Measurements from ENCODE around the gene SHCBP1L.

SHCBP1L gene

DNA sequence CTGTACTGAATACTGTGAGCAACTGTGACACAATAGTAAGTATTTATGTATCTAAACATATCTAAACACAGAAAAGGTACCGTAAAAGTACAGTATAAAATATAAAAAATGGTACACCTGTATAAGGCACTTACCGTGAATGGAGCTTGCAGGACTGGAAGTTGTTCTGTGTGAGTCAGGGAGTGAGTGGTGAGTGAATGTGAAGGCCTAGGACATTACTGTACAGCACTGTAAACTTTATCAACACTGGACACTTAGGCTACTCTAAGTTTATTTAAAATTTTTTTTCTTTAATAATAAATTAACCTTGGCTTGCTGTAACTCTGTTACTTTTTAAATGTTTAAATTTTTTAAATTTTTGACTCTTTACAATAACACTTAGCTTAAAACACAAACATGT is 24.5 kb upstream of the SHCBP1L start:
- in situ Hi-C loops (cut with HindIII; ENCODE audit: low sequenced_read_pairs) = no loop called here
- no peak for TF ChIP-seq CTCF (IDR thresholded peaks at IDR 0.05; ENCODE audit: low read depth, low read length)
- no peak overlapping the region for H3K4me3 ChIP-seq (ENCODE audit: low read depth, low read length)
- DNase-seq (ENCODE audit: low read depth, low spot score) = no peak

GRCh38 chr1:182974506-182975191 is 21.7 kb upstream of the SHCBP1L start:
- no peak for DNase-seq (ENCODE audit: low read depth, low spot score)
- in situ Hi-C loops (cut with HindIII; ENCODE audit: low sequenced_read_pairs) = no loop called here
- no peak for TF ChIP-seq CTCF (IDR thresholded peaks at IDR 0.05; ENCODE audit: low read depth, low read length)
- no peak overlapping the region for H3K4me3 ChIP-seq (ENCODE audit: low read depth, low read length)

GRCh38 chr1:182972829-182973228 is 19.9 kb upstream of the SHCBP1L start:
- in situ Hi-C loops (cut with HindIII; ENCODE audit: low sequenced_read_pairs) = no loop called here
- H3K4me3 ChIP-seq (ENCODE audit: low read depth, low read length) = no peak overlapping the region
- TF ChIP-seq CTCF (IDR thresholded peaks at IDR 0.05; ENCODE audit: low read depth, low read length) = no peak
- DNase-seq (ENCODE audit: low read depth, low spot score) = no peak

- no peak overlapping the region for H3K4me3 ChIP-seq (ENCODE audit: low read depth, low read length)
- in situ Hi-C loops (cut with HindIII; ENCODE audit: low sequenced_read_pairs) = no loop called here
- TF ChIP-seq CTCF (IDR thresholded peaks at IDR 0.05; ENCODE audit: low read depth, low read length) = no peak
- DNase-seq (ENCODE audit: low read depth, low spot score) = no peak
Observed at GRCh38 chr1:182972231-182972630, 19.3 kb upstream of the SHCBP1L start.

DNA sequence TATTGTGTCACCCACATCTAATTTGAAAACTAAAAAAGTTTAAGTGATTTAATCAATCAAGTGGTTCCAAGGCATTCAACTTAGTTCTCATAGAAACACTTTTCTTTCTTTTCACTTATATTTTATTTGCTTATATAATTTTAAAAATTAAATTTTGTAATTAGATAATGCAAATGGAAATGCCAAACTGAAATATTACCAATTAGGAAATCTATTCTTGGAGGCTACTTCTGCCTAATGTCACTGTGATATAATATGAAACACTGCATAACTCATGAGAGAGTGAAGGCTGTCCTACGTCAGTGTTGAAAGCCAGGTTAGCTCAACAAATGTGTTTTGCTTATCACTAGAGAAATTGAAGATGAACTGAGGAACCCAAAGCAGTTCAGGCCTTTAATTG is 18.3 kb upstream of the SHCBP1L start:
- in situ Hi-C loops (cut with HindIII; ENCODE audit: low sequenced_read_pairs) = no loop called here
- no peak for DNase-seq (ENCODE audit: low read depth, low spot score)
- TF ChIP-seq CTCF (IDR thresholded peaks at IDR 0.05; ENCODE audit: low read depth, low read length) = no peak
- no peak overlapping the region for H3K4me3 ChIP-seq (ENCODE audit: low read depth, low read length)

DNA sequence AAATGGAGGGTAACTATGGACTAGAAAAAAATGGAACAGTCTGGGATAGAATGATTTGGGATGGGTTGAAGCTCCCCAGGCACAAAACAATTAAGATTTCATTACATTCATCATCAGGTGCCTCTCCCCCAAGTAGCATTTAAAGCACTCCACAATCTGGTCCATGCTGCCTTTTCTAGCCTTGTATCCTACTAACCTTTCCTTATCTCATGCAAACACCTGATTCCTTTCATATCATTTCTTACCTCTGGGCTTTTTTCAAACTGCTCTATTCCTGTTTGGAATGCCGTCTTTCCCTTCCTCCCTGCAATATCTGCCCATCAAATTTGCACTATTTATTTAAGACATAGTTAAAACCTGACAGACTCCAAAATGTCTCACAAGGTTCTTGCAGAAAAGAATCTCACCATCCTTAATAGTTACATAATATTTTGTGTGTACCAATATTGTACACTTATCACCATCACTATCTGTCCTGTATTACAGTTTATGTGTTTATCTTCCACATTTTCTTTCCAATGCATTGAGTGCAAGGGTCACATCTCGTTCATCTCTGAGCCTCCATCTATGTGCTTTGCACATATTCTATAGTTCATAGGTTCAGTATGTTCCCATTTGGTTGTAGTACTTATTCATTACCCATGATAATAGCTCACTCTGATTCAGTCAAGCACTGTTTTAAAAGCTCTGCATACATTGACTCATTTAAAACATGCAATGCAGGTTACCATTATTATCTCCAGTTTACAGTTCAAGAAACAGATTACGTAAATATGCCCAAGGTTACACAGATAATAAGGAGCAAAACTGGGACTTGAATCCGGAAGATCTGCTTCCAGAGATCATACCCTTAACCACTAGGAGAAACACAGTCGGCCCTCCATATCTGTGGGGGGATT is 16.1 kb upstream of the SHCBP1L start:
- in situ Hi-C loops (cut with HindIII; ENCODE audit: low sequenced_read_pairs) = no loop called here
- TF ChIP-seq CTCF (IDR thresholded peaks at IDR 0.05; ENCODE audit: low read depth, low read length) = no peak
- DNase-seq (ENCODE audit: low read depth, low spot score) = no peak
- no peak overlapping the region for H3K4me3 ChIP-seq (ENCODE audit: low read depth, low read length)

All from astrocyte of the spinal cord (primary cell).